Cortex of kidney (tissue), 1 donor: ENCODE data around the gene GALE.
"Not testable (repeated sequence)": the region's sequence is repeated elsewhere in the genome, so short reads cannot be mapped to it uniquely, and the experiment has no call there.

ENCODE experiments used
- DNase-seq: peaks from one replicate; lab custom pipeline; 2025; lab: John Stamatoyannopoulos, UW

Gene GALE

DNA sequence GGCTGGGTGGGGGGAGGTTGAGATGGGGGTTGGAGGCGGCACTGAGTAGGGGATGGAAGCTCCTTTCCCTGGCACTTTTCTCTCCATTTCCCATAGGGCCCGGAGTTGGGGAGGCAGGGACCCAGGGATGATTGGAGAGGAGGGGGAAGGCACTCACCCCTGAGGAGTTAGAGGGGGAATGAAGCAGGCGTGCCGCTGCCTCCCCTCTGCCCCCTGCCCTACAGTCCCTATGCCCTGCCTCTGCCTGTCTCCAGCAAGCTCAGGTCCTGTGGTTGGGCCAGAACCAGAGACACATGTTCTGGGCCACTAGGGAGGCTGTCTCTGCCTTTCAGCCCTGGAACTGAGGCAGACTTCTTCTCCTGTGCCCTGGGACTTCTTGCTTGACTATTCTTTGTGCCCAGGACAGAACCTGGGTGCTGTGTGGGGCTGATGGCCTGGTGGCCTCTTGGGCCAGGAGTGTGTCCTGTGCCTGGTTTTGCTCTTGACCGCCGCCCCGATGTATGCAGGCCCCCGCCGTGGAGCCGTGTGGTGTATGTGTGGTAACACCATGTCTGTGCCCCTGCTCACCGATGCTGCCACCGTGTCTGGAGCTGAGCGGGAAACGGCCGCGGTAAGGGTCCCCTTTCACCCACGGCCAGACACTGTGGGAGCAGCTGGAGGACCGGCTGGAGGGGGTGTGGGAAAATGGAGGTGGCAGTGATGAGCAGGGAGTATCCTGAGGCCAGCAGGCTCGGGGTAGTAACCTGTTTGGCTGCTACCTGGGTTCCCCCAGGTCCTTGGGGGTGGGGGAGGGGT, 8.2 kb downstream of the GALE start:
- DNase-seq: no peak

DNA sequence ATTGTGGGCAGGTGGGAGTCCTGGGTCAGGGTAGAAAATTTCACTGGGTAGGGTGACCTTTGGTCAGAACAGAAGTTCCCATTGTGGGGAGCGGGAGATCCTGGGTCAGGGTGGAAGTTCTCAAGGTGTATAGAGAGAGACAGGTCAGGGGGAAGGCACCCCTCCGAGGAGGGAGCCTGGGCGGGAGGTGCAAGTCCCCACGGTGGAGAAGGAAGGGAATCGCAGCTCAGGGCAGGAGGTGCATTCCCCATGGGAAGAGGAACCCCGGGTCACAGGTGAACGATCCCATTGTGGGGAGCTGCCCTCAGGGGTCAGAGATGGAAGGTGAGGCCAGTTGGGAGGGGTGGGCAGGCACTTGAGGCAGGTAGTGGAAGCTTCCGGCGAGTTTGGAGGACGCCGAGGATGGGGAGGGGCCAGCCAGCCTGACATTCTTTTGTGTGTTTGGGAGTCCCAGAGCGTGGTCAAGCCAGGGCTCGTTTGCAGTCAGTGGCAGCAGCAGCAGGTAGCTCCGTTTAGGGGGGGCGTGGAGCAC, 9.0 kb downstream of the GALE start:
- DNase-seq: no peak

DNA sequence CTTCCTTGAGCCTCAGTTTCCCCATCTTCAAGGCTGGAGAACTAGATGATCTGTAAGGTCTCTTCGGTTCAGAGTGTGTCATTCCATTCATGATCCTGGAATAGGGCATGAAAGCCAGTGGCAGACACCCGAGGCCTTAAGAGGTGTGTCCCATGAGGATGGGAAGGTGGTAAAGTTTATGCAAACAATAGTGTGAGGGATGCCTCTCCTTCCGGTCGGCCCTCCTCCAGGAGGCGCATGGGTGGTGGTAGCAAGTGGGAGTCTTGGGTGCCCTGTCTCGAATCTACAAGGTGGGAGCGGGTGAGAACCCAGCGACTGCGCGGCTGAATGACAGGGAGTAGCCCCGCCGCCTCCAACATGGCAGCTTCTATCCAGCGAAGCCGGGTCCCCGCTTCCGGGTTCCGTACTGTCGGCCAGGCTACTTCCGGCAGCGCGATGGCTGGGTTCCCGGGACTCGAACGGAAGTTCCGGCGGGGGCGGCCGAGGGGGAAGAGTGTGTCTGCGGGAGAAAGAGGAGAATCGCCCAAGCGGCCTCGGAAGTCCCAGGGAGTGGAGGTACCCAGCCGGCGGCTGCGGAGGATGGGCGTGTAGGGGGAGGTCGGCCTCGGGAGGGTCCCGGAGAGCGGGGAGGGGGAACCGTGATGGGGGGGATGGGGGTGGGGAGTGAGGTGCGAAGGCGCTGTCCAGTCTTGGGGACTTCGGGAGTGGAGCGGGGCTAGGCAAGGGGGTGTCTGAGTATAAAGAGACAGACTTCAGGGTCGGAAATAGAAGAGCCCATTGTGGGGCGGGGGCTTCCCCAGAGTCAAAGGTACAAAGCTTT, 9.6 kb downstream of the GALE start, which contains the start of gene LYPLA2:
Gene LYPLA2, plus strand, starts transcription at position 450 of the 820 bp plus-strand sequence. CDS start 1,538 bp downstream, outside the sequence.
- DNase-seq: no peak

DNA sequence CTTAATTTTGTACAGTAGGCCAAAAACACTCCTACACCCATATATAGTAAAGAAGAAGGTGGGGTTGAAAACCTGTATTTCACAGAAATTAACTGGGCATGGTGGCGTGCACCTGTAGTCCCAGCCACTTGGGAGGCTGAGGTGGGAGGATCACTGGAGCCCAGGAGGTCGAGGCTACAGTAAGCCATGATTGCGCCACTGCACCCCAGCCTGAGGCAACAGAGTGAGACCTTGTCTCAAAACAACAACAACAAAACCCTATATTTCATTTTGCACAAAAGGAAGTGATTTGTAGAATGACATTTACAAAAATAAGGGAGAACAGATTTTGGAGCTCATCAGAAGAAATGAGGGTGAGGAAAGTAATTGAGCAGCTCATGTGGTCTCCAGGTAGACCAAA, 11.9 kb downstream of the GALE start:
- no peak for DNase-seq

DNA sequence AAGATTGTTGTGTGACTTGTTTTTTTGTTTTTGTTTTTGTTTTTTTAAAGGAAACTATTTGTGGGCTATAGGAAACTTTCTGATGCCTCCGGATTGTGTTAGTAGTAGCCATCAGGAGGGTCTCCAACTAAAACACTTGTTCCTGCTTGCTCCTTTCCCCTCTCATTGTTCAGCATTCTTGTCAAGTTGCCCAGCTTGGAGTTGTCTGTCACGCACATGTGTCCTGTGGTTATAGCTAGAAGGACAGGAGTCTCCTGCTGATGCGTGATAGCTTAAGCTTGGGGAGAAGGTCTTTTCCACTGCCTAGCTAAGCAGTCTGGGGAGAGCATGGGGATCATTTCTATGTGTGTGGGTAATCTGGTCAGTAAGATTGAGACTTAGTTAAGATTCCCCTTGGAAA, 12.9 kb downstream of the GALE start:
- no peak for DNase-seq

DNA sequence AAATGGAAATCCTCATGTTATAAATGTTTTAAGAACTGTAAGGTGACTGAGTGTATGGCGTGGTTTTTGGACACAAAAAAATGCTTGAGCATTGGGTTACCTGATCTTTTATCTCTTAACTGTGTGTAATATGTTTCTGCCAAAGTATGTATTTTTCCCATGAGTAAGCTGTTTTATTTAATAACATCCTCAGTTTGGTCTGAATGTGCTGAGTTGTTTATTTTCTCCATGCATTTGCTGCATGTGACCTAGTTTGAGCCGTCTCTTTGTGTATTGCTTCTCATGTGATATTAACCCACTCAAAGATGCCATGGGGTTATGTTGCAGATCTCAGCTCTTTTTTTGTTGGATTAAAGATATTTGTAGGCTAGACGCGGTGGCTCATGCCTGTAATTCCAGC, 15.7 kb downstream of the GALE start:
- DNase-seq: no peak

DNA sequence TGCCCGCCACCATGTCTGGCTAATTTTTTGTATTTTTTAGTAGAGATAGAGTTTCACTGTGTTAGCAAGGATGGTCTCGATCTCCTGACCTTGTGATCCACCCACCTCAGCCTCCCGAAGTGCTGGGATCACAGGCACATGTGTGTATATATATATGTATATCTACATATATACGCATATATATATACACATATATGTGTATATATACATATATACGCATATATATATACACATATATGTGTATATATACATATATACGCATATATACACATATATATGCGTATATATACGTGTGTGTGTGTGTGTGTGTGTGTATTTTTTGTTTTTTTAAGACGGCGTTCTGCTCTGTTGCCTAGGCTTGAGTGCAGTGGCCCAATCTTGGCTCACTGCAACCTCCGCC, 17.4 kb downstream of the GALE start:
- DNase-seq: not testable (repeated sequence)

DNA sequence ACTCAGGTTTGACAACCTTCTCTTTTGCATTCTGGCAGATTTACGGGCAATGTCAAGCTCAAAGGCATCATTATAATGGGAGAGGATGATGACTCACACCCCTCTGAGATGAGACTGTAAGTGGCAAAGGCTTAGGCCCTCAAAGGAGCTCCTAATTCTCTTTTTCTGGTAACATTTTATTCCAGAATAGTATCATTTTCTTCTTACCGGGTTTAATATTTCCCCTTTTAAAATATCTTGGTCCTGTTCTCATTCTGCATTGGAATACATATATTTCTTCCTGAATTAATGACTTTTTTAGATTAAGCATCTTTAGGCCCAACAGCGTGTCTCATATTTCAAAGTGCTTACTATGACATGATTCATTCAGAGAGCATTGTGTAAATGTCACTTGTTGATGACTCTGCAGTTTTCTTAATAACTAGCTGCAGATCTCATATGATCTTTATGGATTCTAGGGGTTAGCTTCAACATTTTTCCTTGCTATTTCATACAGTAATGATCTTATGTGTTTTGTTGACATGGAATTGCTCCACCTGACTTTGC, 20.7 kb downstream of the GALE start:
- no peak for DNase-seq

DNA sequence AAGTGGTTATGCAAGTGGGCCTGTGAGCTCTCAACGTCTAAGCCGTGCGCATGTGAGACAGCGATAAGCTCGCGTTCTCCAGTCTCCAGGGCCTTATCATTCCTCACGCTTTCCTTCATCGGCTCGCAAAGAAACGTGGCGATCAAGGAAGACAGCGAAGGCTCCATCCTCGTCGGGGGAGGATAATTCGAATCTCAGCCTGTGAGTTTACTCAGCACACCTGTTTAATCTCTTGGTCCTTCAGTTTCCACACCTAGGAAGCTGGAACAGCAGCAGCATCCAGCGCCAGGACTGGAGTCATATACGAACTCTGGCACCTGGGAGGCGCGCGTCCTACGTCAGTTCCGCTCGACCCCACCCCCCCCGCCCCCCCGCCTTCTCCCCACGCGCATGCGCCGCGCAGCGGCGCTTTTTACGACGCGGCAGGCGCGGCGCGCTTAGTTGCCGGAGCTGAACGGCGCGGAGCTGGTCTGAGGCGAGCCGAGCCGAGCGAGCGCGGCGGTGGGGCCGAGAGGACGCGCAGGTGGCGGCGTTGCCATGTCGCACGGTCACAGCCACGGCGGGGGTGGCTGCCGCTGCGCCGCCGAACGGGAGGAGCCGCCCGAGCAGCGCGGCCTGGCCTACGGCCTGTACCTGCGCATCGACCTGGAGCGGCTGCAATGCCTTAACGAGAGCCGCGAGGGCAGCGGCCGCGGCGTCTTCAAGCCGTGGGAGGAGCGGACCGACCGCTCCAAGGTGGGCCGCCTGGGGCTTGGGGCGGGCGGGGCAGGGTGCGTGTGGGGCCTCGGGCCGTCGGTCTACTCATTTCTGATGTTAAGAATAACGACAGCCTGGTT, 22.4 kb downstream of the GALE start, which contains the start of gene PITHD1:
Gene PITHD1, plus strand, starts transcription at position 440 of the 836 bp plus-strand sequence. Its CDS starts 98 bp downstream, at position 538.
- no peak for DNase-seq

DNA sequence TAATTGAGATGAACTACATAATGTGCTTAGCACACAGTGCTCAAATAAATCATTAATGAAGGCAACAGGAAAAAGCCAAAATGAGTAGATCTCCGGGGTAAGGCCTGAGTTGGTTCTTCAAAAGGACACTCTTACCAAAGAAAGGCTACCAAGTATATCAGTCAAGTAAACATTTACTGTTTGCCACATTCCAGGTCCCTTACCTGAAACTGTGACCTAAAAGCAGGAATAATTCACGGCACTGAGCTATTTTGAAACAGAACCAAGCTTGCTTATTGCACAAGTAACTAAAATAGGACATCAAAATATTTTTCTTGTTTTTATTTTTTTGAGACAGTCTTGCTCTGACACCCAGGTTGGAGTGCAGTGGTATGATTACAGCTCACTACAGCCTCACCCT, 24.3 kb downstream of the GALE start:
- DNase-seq: no peak

DNA sequence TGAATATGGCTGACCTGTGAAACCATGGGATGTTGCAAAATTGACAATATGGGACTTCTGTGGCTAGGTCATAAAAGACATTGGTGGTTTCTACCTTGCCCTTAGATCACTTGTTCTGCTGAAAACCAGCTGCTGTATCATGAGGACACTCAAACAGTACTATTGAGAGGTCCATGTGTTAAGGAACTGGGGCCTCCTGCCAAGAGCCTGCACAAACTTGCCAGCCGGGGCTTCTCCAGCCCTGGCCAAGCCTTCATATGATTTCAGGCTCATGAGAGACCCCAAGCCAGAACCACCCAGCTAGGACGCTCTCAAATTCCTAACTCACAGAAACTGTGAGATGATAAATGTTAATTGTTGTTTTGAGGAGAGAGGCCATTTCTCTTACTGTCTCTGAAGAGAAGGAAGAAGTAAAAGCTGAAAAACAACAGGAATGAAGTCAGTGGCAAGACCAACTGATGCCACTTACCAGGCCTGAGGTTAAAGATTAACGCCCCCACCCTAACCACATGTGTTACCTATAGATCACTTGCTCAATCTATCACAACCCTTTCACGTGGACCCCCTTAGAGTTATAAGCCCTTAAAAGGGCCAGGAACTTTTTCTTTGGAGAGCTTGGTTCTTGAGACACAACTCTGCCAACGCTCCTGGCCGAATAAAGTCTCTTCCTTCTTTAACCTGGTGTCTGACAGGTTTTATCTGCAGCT, 26.2 kb downstream of the GALE start:
- no peak for DNase-seq

DNA sequence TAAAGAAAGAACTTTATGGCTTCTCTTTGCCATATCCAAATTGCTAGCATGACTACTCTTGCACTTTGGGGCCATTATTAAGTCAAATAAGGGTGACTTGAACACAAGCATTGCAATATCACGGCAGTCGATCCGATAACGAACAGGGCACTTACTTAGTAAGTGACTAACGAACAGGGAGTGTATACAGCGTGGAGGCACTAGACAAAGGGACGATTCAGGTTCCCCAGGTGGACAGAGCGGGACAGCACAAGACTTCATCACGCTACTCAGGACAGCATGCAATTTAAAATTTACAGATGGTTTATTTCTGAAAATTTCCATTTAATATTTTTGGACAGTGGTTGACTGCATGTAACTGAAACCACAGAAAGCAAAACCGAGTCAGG, 27.7 kb downstream of the GALE start:
- no peak for DNase-seq

DNA sequence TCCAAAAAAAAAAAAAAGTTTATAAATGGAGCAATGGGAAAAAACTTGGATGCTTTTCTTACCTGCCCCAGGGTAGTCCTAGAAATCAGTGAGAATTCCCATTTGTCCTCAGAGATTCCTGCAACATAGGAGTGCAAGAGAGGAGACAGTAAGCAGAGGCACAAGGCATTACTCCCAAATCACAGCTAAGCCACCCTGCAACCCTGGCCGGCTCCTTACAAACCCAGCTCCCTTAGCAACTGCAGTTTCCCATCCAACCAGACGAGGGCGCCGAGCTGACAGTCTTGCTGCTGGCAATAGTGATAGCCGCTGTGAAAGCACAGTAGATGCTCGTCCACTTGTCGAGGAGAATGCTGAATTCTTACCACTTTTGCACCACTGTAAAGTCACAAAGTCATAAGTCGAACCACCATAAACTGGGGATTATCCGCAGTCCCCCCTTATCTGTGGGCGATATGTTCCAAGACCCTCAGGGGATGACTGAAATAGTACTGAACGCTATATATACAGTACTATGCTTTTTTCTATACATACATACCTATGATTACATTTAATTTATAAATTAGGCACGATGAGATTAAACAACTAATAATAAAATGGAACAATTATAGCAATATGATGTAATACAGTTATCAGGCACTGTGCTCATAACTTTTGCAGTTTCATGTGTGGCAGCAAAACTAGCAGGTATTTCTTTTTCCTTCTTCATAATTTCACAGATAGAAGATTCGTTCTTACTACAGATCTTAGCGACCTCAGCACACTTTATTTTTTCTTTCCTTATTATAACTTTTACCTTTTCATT, 28.3 kb downstream of the GALE start:
- DNase-seq: no peak

DNA sequence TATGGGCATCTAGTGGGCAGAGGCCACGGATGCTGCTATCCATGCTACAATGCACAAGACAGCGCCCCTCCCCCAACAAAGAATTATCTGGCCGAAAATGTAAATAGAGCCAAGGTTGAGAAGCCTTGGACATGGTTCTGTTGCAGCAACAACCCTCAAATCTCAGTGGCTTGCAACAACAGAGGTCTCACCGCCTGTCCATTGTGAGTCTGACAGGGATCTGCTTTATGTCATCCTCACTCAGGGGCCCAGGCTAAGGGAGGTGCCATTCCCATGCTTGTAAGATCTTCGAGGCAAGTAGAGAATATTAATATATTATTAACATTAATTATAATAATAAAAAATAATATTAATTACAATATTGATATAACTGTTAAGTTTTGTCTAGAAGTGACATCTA, 31.8 kb downstream of the GALE start:
- DNase-seq: no peak

DNA sequence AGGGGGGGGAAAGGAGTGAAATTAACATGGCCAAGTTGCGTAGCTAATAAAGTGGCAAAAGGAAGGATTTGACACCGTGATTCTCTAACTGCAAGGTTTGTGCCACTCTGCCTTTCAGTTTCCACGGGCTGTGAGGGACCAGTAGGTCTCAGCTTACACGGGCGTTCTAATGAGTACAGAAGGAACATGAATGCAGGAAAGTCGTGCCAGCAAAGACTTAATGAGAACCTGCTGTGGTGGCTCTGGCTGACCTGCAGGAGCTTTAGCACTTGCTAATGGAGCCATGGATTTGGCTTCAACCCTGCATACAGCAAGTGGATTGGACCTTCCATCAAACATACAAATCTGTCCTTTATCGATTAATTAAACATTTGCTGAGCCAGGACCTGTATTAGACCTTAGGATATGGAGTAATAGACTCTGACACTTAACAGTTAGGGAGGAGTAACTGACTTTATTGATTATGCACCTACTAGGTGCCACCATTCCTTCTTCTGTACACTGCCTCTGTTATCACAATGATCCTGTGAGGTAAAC, 37.4 kb downstream of the GALE start:
- no peak for DNase-seq

DNA sequence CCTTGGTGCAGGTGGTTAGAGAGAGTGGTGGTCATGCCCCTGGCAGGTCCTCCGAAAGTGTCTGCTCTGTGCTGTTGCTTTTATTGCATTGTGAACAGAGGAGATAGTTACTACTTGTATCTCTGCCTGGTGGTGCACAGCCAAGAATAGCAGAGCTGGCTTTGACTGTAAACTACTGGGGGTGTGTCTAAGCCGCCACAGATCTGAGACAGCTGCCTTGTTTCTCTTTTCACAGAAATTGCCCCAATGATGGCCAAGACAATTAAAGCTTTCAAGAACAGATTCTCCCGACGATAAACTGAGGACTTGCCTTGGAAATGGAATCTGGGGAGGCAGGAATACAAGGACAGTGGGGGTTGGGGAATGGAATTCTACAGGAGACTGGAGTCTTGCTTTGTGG, 41.3 kb downstream of the GALE start:
- no peak for DNase-seq

DNA sequence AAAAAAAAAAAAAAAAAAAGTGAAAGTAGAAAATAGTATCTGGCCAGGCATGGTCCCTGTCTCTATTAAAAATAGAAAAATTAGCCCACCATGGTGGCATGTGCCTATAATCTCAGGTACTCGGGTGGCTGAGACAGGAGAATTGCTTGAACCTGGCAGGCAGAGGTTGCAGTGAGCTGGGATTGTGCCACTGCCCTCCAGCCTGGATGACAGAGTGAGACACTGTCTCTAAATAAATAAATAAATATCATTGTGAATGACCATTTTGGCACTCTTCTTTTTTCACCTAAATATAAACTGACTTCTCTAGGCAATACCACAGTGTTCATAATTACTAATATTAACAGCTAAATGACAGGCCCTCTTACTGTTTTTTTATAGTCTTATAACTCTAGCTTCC, 42.7 kb downstream of the GALE start:
- no peak for DNase-seq

DNA sequence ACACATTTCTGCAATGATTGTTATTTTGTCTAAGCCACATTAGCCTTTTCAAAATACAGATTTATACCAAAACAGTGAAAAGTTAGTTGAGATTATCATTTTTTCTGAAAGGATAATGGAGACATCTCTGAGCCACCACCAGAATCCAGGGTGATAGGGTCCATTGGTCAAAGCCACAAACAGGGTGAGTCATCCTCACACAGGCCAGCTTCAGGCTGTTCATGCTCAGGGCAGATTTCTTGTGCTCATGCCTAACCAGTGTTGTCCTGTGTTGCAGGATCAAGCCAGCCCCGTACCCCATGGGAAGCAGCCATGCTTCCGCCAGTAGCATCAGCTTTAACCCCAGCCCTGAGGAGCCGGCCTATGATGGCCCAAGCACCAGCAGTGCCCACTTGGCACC, 43.9 kb downstream of the GALE start:
- no peak for DNase-seq

DNA sequence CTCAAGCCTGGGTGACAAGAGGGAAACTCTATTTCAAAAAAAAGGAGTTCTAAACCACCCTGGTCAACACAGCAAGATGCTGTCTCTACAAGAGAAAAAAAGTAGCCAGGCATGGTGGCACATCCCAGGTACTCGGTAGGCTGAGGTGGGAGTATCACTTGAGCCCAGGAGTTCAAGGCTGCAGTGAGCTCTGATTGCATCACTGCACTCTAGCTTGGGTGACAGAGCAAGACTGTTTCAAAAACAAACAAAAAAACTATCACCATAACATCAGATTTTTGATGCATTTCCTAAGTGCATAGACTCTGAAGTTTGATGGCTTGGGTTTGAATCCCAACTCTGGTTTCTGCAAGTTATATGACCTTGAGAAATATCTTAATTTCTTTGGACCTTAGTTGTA, 47.6 kb downstream of the GALE start:
- DNase-seq: no peak

DNA sequence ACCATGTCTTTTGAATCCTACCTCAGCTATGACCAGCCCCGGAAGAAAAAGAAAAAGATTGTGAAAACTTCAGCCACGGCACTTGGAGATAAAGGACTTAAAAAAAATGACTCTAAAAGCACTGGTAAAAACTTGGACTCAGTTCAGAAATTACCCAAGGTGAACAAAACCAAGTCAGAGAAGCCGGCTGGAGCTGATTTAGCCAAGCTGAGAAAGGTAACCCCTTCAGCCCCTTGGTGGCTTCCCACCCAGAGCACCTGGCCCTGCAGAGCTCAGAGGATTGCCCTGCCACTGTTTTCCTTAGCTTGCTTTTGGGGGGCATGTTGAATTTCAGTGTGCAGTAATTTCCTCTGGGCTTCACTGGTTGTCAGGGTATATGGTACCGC, 48.7 kb downstream of the GALE start:
- DNase-seq: no peak
